ENCODE measurements around the gene SLC22A5.

Gene SLC22A5

DNA sequence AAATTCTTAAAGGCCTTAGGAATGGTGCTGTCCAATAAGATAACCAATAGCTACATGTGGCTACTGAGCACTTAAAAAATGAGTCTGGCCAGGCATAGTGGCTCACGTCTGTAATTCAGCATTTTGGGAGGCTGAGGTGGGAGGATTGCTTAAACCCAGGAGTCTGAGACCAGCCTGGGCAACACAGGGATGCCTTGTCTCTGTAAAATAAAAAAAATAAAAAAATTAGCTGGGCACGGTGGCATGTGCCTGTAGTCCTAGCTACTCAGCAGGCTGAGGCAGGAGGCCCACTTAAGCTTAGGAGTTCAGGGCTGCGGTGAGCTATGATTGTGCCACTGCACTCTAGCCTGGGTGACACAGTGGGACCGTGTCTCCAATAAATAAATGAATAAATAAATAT is 1.3 kb upstream of the SLC22A5 start:
- DNase-seq, result no peak

DNA sequence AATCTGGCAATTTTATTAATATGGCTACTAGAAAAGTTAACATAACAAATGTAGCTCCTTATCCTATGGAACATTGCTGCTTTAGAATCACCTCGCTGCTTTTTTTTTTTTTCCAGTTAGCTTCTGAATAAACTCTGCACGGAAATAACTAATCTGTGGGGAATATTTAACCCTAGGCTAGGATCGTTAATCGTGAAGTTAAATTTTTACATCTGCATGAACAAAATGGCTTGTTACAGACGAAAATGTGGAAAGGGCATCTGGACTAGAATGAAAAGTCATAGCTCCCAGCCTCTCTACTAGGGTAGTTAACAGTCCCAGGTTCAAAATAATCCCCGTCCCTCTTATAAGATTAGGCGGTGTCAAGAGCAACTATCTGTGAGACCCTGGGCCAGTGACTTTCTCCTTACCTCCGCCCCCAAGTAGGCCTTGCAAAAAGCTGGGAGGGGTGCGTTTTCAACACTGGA is 470 bp upstream of the SLC22A5 start:
- no peak for DNase-seq

GRCh38 chr5:132370181-132370970 is 866 bp downstream of the SLC22A5 start:
- DNase-seq, result no peak

GRCh38 chr5:132370971-132371602 is 1.6 kb downstream of the SLC22A5 start:
- DNase-seq, result no peak

DNA sequence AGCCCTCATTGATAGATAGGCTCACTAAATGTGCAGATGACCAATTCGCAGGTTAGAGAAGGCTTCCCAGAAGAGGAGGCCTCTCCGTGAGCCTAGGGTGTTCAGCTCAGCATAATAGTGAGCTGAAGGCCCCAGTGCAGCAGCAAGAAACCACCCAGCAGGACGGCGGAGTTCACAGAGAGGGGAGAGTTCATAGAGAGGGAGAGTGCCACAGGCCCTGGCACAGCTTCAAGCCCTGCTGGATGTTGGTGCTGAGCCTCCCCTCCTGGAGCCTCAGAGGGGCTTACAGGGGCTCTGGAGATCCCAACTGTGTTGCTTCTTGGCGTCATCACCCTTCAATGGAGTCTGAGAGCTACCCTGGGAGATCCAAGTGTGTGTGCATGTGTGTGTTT is 2.1 kb downstream of the SLC22A5 start:
- DNase-seq, result no peak

DNA sequence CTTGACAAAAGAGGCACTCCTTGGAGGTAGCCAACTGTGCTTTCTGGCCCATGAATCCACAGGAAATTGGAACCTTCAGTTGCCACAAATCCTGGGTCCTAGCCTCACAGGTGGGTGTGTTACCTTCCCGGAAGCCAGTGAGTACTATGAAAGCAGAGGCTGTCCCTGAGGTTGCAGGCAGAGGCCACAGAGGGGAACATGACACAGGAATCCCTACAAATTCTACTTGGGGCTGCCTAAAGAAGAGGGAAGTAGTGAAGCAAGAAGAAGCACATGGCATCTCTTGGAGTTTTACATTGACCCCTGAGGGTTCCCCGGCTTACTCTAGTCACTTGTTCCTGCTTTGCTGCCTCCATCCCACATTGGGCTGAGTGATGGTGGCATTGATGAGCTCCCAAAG is 2.6 kb downstream of the SLC22A5 start:
- DNase-seq, result no peak

GRCh38 chr5:132372542-132372941 is 3.0 kb downstream of the SLC22A5 start:
- DNase-seq, result no peak

GRCh38 chr5:132375957-132376356 is 6.4 kb downstream of the SLC22A5 start:
- DNase-seq, result no peak

- DNase-seq, result no peak
Observed at GRCh38 chr5:132376694-132377641, 7.5 kb downstream of the SLC22A5 start.

DNA sequence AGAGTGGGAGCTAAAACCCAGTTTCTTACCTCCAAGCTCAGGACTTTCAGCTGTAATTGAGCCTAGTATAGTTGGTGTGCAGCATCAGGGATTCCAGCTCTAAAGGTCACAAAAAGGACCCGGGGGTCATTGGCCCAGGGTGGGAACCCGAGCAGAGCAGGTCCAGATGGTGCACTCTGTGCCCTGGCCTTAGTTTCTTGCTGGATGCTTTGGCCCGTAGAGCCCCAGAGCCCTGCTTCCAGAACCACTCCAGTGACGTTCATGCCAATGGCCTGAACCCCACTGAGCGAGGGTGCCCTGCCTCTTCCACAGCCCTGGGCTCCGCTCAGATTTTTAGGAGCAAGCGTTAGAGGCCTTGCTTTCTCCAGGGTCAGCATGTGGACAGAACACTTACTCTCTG is 8.2 kb downstream of the SLC22A5 start:
- no peak for DNase-seq

DNA sequence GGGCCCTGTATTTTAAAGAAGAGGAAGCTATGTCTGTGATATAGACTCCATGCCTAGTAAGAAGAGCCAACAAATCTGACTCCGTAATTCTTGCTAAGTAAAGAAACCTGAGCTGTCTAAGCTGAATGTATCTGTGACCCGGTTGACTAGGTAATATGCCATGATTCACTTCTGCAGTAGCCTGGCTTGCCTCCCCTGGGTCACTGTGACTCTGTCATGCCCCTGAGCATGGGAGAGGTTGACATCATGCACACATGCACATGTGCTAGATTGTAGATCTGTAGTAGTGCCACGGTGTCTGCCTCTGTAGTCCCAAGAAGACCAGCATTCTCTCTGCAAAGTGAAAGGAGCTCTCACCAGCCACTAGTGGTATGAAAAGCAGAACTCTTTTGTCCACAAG is 9.1 kb downstream of the SLC22A5 start:
- DNase-seq, result no peak

- no peak for DNase-seq
Observed at GRCh38 chr5:132380047-132380446, 10.5 kb downstream of the SLC22A5 start.

- no peak for DNase-seq
Observed at GRCh38 chr5:132380741-132381140, 11.2 kb downstream of the SLC22A5 start.

DNA sequence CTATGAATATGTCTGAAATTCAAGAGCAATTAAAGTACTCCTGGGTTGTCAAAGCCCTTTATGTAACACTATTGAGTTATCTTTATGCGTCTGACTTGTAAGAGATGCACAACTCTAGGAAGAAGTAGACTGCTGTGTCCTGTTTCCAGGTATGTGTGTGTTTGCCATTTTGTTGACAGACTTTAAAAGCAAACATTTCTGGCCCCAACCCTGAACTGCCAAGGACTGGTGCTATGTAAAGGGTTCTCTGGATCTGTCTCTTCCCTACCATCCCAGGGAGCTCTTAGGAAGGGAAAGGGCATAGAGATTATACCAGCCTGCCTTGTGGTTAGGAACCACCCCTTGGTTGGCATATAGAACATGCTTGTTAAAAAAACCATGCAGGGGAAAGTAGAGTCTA is 12.1 kb downstream of the SLC22A5 start:
- no peak for DNase-seq

DNA sequence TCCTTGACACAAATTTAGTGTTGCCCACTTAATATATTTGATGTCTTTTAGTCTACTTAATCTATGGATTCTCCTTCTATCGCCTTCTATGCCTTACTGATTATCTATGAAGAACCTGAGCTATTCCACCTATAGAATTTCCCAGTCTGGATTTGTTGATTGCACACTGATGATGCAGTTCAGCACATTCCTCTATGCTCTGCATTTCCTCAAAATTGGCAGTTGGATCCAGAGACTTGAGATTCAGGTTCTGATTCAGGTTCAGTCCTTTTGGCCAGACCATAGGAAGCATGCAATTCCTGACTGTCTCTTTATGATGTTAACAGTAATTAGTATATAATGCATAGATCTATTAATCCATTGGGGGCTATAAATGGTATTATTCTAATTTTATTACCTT is 13.8 kb downstream of the SLC22A5 start:
- no peak for DNase-seq

DNA sequence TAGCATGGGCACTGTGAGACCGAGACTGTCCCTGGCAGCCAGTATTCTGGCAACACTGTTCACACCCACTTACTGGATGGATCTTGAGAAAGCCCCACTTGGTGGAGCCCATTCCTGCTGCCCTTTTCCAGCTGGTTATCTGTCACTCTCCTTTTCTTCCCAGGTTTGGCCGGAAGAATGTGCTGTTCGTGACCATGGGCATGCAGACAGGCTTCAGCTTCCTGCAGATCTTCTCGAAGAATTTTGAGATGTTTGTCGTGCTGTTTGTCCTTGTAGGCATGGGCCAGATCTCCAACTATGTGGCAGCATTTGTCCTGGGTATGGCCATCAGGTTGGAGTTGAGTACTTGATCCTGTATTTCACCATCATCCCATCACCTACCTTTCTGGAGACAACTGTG is 14.5 kb downstream of the SLC22A5 start:
- DNase-seq, result no peak

GRCh38 chr5:132384506-132385050 is 15.1 kb downstream of the SLC22A5 start:
- DNase-seq, result no peak

DNA sequence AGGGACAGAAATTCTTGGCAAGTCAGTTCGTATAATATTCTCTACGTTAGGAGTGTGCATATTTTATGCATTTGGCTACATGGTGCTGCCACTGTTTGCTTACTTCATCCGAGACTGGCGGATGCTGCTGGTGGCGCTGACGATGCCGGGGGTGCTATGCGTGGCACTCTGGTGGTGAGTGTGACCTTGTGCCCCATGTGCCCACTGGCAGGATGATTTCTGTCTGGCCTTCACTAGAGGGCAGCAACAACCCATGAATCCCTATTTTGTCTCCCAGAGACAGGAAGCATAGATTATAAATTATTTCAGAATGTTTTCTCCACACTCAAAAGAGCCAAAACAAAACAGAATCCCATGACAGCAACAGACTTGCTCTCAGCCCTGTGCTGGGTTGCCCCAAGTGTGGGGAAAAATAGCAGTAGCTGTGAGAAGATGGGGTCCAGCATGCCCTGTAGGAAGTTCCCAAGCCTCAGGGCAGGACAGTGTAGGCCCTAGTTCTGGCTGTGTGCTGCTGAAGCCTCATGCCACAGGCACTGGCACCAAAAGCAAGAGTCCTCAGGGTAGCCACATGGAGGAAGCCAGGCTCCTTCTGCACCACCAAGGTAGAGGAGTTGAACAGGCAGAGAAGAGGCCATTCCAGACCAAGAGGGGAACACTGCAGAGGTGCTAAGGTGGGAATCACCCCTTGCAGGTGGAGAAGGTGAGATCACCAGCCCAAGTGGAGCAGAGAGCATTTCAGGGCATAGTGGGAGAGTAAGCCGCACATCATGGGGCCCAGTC is 16.0 kb downstream of the SLC22A5 start:
- peak; percentile 58 for DNase-seq

- DNase-seq, result peak; percentile 65
Observed at GRCh38 chr5:132386644-132387286, 17.3 kb downstream of the SLC22A5 start.

- no peak for DNase-seq
Observed at GRCh38 chr5:132387640-132388117, 18.2 kb downstream of the SLC22A5 start.

DNA sequence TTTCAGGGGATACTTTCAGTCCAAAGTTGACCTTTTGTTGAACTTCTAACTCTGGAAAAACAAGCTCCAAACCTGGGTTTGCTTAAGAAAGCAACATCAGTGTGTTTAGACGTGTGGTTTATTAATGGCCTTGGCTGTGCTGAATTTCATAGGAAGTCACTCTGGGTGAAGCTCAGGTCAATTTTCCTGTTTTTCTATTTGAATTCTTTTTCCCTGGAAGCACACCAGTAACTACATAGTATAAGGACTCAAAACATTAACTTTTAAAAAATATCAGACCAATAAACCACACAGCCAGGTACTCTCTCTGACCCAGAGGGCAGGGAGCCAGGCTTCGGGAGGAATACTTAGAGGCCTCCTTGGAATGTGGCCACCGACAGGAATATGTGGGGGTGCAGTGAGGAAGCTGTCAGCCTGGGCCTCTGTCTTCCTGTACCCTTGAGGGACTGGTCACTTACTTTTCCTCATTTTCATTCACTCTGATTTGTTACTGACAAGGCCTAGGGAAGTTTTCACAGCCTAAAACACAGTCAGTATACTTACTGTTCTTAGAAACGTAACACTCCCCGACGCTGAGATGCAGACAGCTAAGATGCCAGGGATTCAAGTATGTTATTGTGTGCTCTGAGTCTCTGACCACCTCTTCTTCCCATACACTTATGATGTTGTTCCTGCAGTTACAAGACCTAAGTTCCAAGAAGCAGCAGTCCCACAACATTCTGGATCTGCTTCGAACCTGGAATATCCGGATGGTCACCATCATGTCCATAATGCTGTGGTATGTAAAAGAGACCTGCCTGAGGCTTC is 18.9 kb downstream of the SLC22A5 start:
- no peak for DNase-seq

All from stimulated activated naive CD4-positive, alpha-beta T cell treated with Interleukin-2 at 50 U/mL for 16 hours (primary cell).